HEK293 (cell line): ENCODE results near the gene PLEKHG2.

ENCODE experiments used
- GLIS2 ChIP-seq: fragments of 450-650 bp; formaldehyde crosslinking; IDR thresholded peaks from 2 replicates; pipeline ENCODE4 v1.5.1; 2016; ENCODE audit warnings: missing biosample characterization, missing genetic modification characterization
- KLF1 ChIP-seq: fragments of 450-650 bp; formaldehyde crosslinking; IDR thresholded peaks from 2 replicates; pipeline ENCODE4 v1.5.1; 2016; ENCODE audit warnings: missing biosample characterization, missing genetic modification characterization
- KLF7 ChIP-seq: fragments of 450-650 bp; formaldehyde crosslinking; IDR thresholded peaks from 2 replicates; pipeline ENCODE4 v1.5.1; 2016; ENCODE audit warnings: missing biosample characterization, missing genetic modification characterization, borderline replicate concordance
- TRIM28 ChIP-seq: IDR thresholded peaks from 2 replicates; pipeline ENCODE4 v1.6.1; 2011; ENCODE audit warnings: low read length, control low read depth, borderline replicate concordance
- ZEB2 ChIP-seq: fragments of 450-650 bp; formaldehyde crosslinking; IDR thresholded peaks from 2 replicates; pipeline ENCODE4 v1.5.1; 2016; ENCODE audit warnings: missing biosample characterization, missing genetic modification characterization
- ZNF114 ChIP-seq: fragments of 450-650 bp; formaldehyde crosslinking; IDR thresholded peaks from 2 replicates; pipeline ENCODE4 v1.5.0; 2017; ENCODE audit warnings: missing biosample characterization, missing genetic modification characterization
- ZNF221 ChIP-seq: fragments of 450-650 bp; formaldehyde crosslinking; IDR thresholded peaks from 2 replicates; pipeline ENCODE4 v1.5.1; 2017; ENCODE audit warnings: missing biosample characterization, missing genetic modification characterization, borderline replicate concordance
- ZNF248 ChIP-seq: fragments of 450-650 bp; formaldehyde crosslinking; IDR thresholded peaks from 2 replicates; pipeline ENCODE4 v1.5.1; 2017; ENCODE audit warnings: missing biosample characterization, missing genetic modification characterization
- ZNF311 ChIP-seq: fragments of 450-650 bp; formaldehyde crosslinking; IDR thresholded peaks from 2 replicates; pipeline ENCODE4 v1.5.1; 2017; ENCODE audit warnings: missing biosample characterization, missing genetic modification characterization, borderline replicate concordance
- ZNF391 ChIP-seq: fragments of 450-650 bp; formaldehyde crosslinking; IDR thresholded peaks from 2 replicates; pipeline ENCODE4 v1.5.1; 2016; ENCODE audit warnings: low read depth, missing biosample characterization, missing genetic modification characterization, borderline replicate concordance
- ZNF398 ChIP-seq: fragments of 450-650 bp; formaldehyde crosslinking; IDR thresholded peaks from 2 replicates; pipeline ENCODE4 v1.5.1; 2017; ENCODE audit warnings: missing biosample characterization, missing genetic modification characterization
- ZNF514 ChIP-seq: fragments of 450-650 bp; formaldehyde crosslinking; IDR thresholded peaks from 2 replicates; pipeline ENCODE4 v1.5.1; 2016; ENCODE audit warnings: missing biosample characterization, missing genetic modification characterization
- ZNF529 ChIP-seq: fragments of 450-650 bp; formaldehyde crosslinking; IDR thresholded peaks from 2 replicates; pipeline ENCODE4 v1.5.1; 2017; ENCODE audit warnings: missing genetic modification characterization, missing biosample characterization; ENCODE audit not compliant: insufficient replicate concordance
- ZNF544 ChIP-seq: fragments of 450-650 bp; formaldehyde crosslinking; IDR thresholded peaks from 2 replicates; pipeline ENCODE4 v1.5.0; 2017; ENCODE audit warnings: missing biosample characterization, missing genetic modification characterization
- ZNF610 ChIP-seq: fragments of 450-650 bp; formaldehyde crosslinking; IDR thresholded peaks from 2 replicates; pipeline ENCODE4 v1.5.1; 2016; ENCODE audit warnings: missing biosample characterization, missing genetic modification characterization, borderline replicate concordance
- ZNF623 ChIP-seq: fragments of 450-650 bp; formaldehyde crosslinking; IDR thresholded peaks from 2 replicates; pipeline ENCODE4 v1.5.1; 2016; ENCODE audit warnings: missing biosample characterization, missing genetic modification characterization
- ZNF76 ChIP-seq: fragments of 450-650 bp; formaldehyde crosslinking; IDR thresholded peaks from 2 replicates; pipeline ENCODE4; 2016; ENCODE audit warnings: low read depth, missing biosample characterization, missing genetic modification characterization, borderline replicate concordance
- TF ChIP-seq, protein P1 (sequence below): fragments of 450-650 bp; formaldehyde crosslinking; IDR thresholded peaks from 2 replicates; pipeline ENCODE4 v1.5.1; 2017; ENCODE audit warnings: missing biosample characterization, missing genetic modification characterization
- TF ChIP-seq, protein P2 (sequence below): fragments of 450-650 bp; formaldehyde crosslinking; IDR thresholded peaks from 2 replicates; pipeline ENCODE4 v1.5.1; 2016; ENCODE audit warnings: missing biosample characterization, missing genetic modification characterization, borderline replicate concordance
- TF ChIP-seq, protein P3 (sequence below): fragments of 450-650 bp; formaldehyde crosslinking; IDR thresholded peaks from 2 replicates; pipeline ENCODE4 v1.5.1; 2016; ENCODE audit warnings: missing biosample characterization, missing genetic modification characterization
- TF ChIP-seq, protein P4 (sequence below): fragments of 450-650 bp; formaldehyde crosslinking; IDR thresholded peaks from 2 replicates; pipeline ENCODE4 v1.5.1; 2016; ENCODE audit warnings: missing biosample characterization, missing genetic modification characterization
- TF ChIP-seq, protein P5 (sequence below): fragments of 450-650 bp; formaldehyde crosslinking; optimal IDR thresholded peaks from 2 replicates; pipeline ENCODE3; 2016; ENCODE audit warnings: missing biosample characterization, mild to moderate bottlenecking, missing genetic modification characterization
- TF ChIP-seq, protein P6 (sequence below): fragments of 450-650 bp; formaldehyde crosslinking; IDR thresholded peaks from 2 replicates; pipeline ENCODE4 v1.5.1; 2016; ENCODE audit warnings: missing biosample characterization, missing genetic modification characterization

Gene PLEKHG2

GRCh38 chr19:39380521-39381502, 31.7 kb upstream of the PLEKHG2 start (continued):
- TF ChIP-seq ZNF398 (tag by site-specific recombination) (peak; percentile 91), ZNF610 (tag by site-specific recombination) (no peak), ZEB2 (tag by site-specific recombination) (no peak), ZNF311 (tag by site-specific recombination) (no peak), TRIM28 (no peak), ZNF529 (tag by site-specific recombination) (no peak), ZNF391 (tag by site-specific recombination) (no peak), ZNF76 (tag by site-specific recombination) (no peak), ZNF544 (tag by site-specific recombination) (no peak), ZNF514 (no peak), KLF1 (tag by site-specific recombination) (peak; percentile 42; the same call in 1 of the 2 replicates), ZNF221 (tag by site-specific recombination) (no peak), KLF7 (tag by site-specific recombination) (no peak), ZNF114 (no peak), ZNF623 (0 out of 2 replicates have a peak, but pooled peaks have one; percentile 16), GLIS2 (0 out of 2 replicates have a peak, but pooled peaks have one; percentile 22), ZNF248 (tag by site-specific recombination) (no peak)
- TF ChIP-seq, protein P1, sequence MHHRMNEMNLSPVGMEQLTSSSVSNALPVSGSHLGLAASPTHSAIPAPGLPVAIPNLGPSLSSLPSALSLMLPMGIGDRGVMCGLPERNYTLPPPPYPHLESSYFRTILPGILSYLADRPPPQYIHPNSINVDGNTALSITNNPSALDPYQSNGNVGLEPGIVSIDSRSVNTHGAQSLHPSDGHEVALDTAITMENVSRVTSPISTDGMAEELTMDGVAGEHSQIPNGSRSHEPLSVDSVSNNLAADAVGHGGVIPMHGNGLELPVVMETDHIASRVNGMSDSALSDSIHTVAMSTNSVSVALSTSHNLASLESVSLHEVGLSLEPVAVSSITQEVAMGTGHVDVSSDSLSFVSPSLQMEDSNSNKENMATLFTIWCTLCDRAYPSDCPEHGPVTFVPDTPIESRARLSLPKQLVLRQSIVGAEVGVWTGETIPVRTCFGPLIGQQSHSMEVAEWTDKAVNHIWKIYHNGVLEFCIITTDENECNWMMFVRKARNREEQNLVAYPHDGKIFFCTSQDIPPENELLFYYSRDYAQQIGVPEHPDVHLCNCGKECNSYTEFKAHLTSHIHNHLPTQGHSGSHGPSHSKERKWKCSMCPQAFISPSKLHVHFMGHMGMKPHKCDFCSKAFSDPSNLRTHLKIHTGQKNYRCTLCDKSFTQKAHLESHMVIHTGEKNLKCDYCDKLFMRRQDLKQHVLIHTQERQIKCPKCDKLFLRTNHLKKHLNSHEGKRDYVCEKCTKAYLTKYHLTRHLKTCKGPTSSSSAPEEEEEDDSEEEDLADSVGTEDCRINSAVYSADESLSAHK: no peak
- TF ChIP-seq, protein P2, sequence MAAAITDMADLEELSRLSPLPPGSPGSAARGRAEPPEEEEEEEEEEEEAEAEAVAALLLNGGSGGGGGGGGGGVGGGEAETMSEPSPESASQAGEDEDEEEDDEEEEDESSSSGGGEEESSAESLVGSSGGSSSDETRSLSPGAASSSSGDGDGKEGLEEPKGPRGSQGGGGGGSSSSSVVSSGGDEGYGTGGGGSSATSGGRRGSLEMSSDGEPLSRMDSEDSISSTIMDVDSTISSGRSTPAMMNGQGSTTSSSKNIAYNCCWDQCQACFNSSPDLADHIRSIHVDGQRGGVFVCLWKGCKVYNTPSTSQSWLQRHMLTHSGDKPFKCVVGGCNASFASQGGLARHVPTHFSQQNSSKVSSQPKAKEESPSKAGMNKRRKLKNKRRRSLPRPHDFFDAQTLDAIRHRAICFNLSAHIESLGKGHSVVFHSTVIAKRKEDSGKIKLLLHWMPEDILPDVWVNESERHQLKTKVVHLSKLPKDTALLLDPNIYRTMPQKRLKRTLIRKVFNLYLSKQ (tag by site-specific recombination): no peak
- TF ChIP-seq, protein P3, sequence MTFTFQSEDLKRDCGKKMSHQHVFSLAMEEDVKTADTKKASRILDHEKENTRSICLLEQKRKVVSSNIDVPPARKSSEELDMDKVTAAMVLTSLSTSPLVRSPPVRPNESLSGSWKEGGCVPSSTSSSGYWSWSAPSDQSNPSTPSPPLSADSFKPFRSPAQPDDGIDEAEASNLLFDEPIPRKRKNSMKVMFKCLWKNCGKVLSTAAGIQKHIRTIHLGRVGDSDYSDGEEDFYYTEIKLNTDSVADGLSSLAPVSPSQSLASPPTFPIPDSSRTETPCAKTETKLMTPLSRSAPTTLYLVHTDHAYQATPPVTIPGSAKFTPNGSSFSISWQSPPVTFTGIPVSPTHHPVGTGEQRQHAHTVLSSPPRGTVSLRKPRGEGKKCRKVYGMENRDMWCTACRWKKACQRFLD (tag by site-specific recombination): no peak
- TF ChIP-seq, protein P4, sequence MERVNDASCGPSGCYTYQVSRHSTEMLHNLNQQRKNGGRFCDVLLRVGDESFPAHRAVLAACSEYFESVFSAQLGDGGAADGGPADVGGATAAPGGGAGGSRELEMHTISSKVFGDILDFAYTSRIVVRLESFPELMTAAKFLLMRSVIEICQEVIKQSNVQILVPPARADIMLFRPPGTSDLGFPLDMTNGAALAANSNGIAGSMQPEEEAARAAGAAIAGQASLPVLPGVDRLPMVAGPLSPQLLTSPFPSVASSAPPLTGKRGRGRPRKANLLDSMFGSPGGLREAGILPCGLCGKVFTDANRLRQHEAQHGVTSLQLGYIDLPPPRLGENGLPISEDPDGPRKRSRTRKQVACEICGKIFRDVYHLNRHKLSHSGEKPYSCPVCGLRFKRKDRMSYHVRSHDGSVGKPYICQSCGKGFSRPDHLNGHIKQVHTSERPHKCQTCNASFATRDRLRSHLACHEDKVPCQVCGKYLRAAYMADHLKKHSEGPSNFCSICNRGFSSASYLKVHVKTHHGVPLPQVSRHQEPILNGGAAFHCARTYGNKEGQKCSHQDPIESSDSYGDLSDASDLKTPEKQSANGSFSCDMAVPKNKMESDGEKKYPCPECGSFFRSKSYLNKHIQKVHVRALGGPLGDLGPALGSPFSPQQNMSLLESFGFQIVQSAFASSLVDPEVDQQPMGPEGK: peak; percentile 33; the same call in 1 of the 2 replicates
- TF ChIP-seq, protein P5, sequence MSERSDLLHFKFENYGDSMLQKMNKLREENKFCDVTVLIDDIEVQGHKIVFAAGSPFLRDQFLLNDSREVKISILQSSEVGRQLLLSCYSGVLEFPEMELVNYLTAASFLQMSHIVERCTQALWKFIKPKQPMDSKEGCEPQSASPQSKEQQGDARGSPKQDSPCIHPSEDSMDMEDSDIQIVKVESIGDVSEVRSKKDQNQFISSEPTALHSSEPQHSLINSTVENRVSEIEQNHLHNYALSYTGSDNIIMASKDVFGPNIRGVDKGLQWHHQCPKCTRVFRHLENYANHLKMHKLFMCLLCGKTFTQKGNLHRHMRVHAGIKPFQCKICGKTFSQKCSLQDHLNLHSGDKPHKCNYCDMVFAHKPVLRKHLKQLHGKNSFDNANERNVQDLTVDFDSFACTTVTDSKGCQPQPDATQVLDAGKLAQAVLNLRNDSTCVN (tag by site-specific recombination): peak; percentile 6
- TF ChIP-seq, protein P6, sequence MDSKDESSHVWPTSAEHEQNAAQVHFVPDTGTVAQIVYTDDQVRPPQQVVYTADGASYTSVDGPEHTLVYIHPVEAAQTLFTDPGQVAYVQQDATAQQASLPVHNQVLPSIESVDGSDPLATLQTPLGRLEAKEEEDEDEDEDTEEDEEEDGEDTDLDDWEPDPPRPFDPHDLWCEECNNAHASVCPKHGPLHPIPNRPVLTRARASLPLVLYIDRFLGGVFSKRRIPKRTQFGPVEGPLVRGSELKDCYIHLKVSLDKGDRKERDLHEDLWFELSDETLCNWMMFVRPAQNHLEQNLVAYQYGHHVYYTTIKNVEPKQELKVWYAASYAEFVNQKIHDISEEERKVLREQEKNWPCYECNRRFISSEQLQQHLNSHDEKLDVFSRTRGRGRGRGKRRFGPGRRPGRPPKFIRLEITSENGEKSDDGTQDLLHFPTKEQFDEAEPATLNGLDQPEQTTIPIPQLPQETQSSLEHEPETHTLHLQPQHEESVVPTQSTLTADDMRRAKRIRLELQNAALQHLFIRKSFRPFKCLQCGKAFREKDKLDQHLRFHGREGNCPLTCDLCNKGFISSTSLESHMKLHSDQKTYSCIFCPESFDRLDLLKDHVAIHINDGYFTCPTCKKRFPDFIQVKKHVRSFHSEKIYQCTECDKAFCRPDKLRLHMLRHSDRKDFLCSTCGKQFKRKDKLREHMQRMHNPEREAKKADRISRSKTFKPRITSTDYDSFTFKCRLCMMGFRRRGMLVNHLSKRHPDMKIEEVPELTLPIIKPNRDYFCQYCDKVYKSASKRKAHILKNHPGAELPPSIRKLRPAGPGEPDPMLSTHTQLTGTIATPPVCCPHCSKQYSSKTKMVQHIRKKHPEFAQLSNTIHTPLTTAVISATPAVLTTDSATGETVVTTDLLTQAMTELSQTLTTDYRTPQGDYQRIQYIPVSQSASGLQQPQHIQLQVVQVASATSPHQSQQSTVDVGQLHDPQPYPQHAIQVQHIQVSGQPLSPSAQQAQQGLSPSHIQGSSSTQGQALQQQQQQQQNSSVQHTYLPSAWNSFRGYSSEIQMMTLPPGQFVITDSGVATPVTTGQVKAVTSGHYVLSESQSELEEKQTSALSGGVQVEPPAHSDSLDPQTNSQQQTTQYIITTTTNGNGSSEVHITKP (tag by site-specific recombination): peak; percentile 27; the same call in 1 of the 2 replicates
